ENCODE results near the gene PPP1R10. TPM values are rescaled to one million over a fixed set of nuclear protein-coding genes. Genes with fewer than 3 reads are reported as not detected.

Gene PPP1R10
- total RNA-seq, 1 experiment from 2014 or later, result 103 TPM

DNA sequence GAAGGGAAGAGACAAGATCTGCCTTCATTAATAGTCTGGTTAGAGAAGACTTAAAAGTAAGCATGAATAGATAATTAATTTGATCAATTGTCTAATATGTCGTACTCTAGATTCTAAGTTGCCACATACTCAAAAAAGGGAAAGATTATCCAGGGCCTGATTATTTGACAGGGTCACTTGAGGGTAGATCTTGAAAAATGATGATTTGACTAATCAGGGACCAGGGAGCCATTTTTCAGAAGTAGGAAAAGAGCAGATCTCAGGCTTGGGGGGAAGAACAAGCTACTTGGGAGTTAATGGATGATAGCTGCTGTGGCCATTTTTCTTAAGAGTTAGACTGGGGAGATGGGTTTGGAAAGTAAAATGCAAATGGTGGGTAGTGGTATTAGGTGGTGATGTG is 24.8 kb downstream of the PPP1R10 start:
- ChIA-PET POLR2A (interaction anchor here (0.6 to 1.2 kb wide), 5 partner anchors 18 to 145 kb away, joined by 3 to 4 read pairs (median 4); partner anchors contain the start of gene ABCF1), CTCF (interaction anchor here (0.6 to 1.2 kb wide), 4 partner anchors 12 to 109 kb away, joined by 3 to 4 read pairs (median 4); no protein-coding TSS in a partner anchor)
- H3K4me3 Mint-ChIP-seq (ENCODE audit: unreplicated experiment), result no peak overlapping the region
- intact Hi-C loops (cut with micrococcal nuclease), result no loop called here
- no TSS peak for BruUV-seq (replicated peaks)
- H3K27ac Mint-ChIP-seq (ENCODE audit: low read depth, unreplicated experiment), result no peak overlapping the region
- H3K9me3 Mint-ChIP-seq (ENCODE audit: unreplicated experiment), result no peaks in the 10 kb centered on the region
- peaks cover 49% of the 10 kb centered on the region for H3K36me3 Mint-ChIP-seq (ENCODE audit: insufficient read depth, unreplicated experiment)
- TF ChIP-seq CTCF (IDR thresholded peaks at IDR 0.05; ENCODE audit: unreplicated experiment), result no peak
- no peaks in the 10 kb centered on the region for H3K4me1 Mint-ChIP-seq (ENCODE audit: insufficient read depth, unreplicated experiment)
- no peaks in the 10 kb centered on the region for H3K27me3 Mint-ChIP-seq (ENCODE audit: insufficient read depth, unreplicated experiment)
- DNase-seq (ENCODE audit: unreplicated experiment), result no peak

- intact Hi-C loops (cut with micrococcal nuclease), result no loop called here
- H3K36me3 Mint-ChIP-seq (ENCODE audit: insufficient read depth, unreplicated experiment), result peaks cover 58% of the 10 kb centered on the region
- BruUV-seq (replicated peaks), result no TSS peak
- POLR2A ChIA-PET, result interaction anchor here (0.9 to 2.1 kb wide), 2 partner anchors 9 to 17 kb away, joined by 3 to 13 read pairs; no protein-coding TSS in a partner anchor
- no peaks in the 10 kb centered on the region for H3K27me3 Mint-ChIP-seq (ENCODE audit: insufficient read depth, unreplicated experiment)
- no peak for TF ChIP-seq CTCF (IDR thresholded peaks at IDR 0.05; ENCODE audit: unreplicated experiment)
- CTCF ChIA-PET, result interaction anchor here (1.5 to 1.8 kb wide), 2 partner anchors 21 to 47 kb away, joined by 5 to 9 read pairs; no protein-coding TSS in a partner anchor
- no peak overlapping the region for H3K4me3 Mint-ChIP-seq (ENCODE audit: unreplicated experiment)
- H3K9me3 Mint-ChIP-seq (ENCODE audit: unreplicated experiment), result no peaks in the 10 kb centered on the region
- no peak overlapping the region for H3K27ac Mint-ChIP-seq (ENCODE audit: low read depth, unreplicated experiment)
- no peaks in the 10 kb centered on the region for H3K4me1 Mint-ChIP-seq (ENCODE audit: insufficient read depth, unreplicated experiment)
- DNase-seq (ENCODE audit: unreplicated experiment), result no peak
These were observed 26.0 kb downstream of the PPP1R10 start for GRCh38 chr6:30591008-30591407.

DNA sequence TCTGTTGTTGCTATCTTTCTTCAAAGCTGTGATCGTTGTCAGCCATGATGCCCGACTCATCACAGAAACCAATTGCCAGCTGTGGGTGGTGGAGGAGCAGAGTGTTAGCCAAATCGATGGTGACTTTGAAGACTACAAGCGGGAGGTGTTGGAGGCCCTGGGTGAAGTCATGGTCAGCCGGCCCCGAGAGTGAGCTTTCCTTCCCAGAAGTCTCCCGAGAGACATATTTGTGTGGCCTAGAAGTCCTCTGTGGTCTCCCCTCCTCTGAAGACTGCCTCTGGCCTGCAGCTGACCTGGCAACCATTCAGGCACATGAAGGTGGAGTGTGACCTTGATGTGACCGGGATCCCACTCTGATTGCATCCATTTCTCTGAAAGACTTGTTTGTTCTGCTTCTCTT is 26.5 kb downstream of the PPP1R10 start:
- no peak for TF ChIP-seq CTCF (IDR thresholded peaks at IDR 0.05; ENCODE audit: unreplicated experiment)
- Mint-ChIP-seq H3K36me3 (ENCODE audit: insufficient read depth, unreplicated experiment) (peaks cover 63% of the 10 kb centered on the region), H3K4me3 (ENCODE audit: unreplicated experiment) (no peak overlapping the region), H3K27ac (ENCODE audit: low read depth, unreplicated experiment) (no peak overlapping the region), H3K27me3 (ENCODE audit: insufficient read depth, unreplicated experiment) (no peaks in the 10 kb centered on the region), H3K9me3 (ENCODE audit: unreplicated experiment) (no peaks in the 10 kb centered on the region), H3K4me1 (ENCODE audit: insufficient read depth, unreplicated experiment) (no peaks in the 10 kb centered on the region)
- intact Hi-C loops (cut with micrococcal nuclease), result no loop called here
- DNase-seq (ENCODE audit: unreplicated experiment), result no peak
- POLR2A ChIA-PET, result interaction anchor here (0.9 to 2.1 kb wide), 3 partner anchors 9 to 17 kb away, joined by 3 to 13 read pairs (median 4); no protein-coding TSS in a partner anchor
- CTCF ChIA-PET, result interaction anchor here (1.5 to 1.8 kb wide), 2 partner anchors 22 to 46 kb away, joined by 5 to 9 read pairs; no protein-coding TSS in a partner anchor
- BruUV-seq (replicated peaks), result no TSS peak

DNA sequence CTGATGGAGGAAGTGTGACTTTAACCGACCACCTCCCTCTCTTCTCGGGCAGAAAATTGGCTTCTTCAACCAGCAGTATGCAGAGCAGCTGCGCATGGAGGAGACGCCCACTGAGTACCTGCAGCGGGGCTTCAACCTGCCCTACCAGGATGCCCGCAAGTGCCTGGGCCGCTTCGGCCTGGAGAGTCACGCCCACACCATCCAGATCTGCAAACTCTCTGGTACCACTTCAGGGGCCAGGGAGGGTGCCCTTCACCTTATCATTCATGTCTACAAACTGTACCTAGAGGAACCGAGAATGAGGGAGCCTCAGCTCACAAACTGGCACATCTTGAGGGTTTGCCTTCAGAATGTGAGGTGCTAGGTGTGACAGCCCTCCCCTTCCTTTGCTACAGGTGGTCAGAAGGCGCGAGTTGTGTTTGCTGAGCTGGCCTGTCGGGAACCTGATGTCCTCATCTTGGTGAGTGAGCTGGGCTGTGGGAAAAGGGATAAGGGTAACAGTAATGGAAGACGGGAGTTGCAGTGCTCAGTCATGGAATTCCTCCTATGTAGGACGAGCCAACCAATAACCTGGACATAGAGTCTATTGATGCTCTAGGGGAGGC is 27.2 kb downstream of the PPP1R10 start:
- TF ChIP-seq CTCF (IDR thresholded peaks at IDR 0.05; ENCODE audit: unreplicated experiment), result no peak
- no peaks in the 10 kb centered on the region for H3K9me3 Mint-ChIP-seq (ENCODE audit: unreplicated experiment)
- DNase-seq (ENCODE audit: unreplicated experiment), result no peak
- H3K36me3 Mint-ChIP-seq (ENCODE audit: insufficient read depth, unreplicated experiment), result peaks cover 68% of the 10 kb centered on the region
- H3K27me3 Mint-ChIP-seq (ENCODE audit: insufficient read depth, unreplicated experiment), result no peaks in the 10 kb centered on the region
- H3K4me3 Mint-ChIP-seq (ENCODE audit: unreplicated experiment), result no peak overlapping the region
- no TSS peak for BruUV-seq (replicated peaks)
- ChIA-PET CTCF (interaction anchor here (0.6 to 1.8 kb wide), 3 partner anchors 23 to 103 kb away, joined by 4 to 9 read pairs (median 5); no protein-coding TSS in a partner anchor), POLR2A (interaction anchor here (1.0 to 2.1 kb wide), 2 partner anchors 10 to 14 kb away, joined by 4 to 13 read pairs; no protein-coding TSS in a partner anchor)
- intact Hi-C loops (cut with micrococcal nuclease), result no loop called here
- no peak overlapping the region for H3K27ac Mint-ChIP-seq (ENCODE audit: low read depth, unreplicated experiment)
- H3K4me1 Mint-ChIP-seq (ENCODE audit: insufficient read depth, unreplicated experiment), result no peaks in the 10 kb centered on the region
